K562 (cell line): ENCODE data around the gene P3H1. TPM values are rescaled to one million over a fixed set of nuclear protein-coding genes. Genes with fewer than 3 reads are reported as not detected.

ENCODE experiments used
- GABPB2 ChIP-seq: fragments of 250-450 bp; sonication (Bioruptor Pico); conservative IDR thresholded peaks from 2 replicates; pipeline ENCODE4 v1.5.1; 2021; ENCODE audit warnings: mild to moderate bottlenecking
- HMG20B ChIP-seq: fragments of 250-450 bp; sonication (Bioruptor Pico); IDR thresholded peaks from 2 replicates; pipeline ENCODE4 v1.5.0; 2021; ENCODE audit warnings: mild to moderate bottlenecking
- PBX2 ChIP-seq, 2 experiments: IDR thresholded peaks in 1 of 2; conservative IDR thresholded peaks in 1 of 2; 2 replicates each; pipeline ENCODE4 v1.6.1; 2016; ENCODE audit warnings: low read depth in 2 of 2, mild to moderate bottlenecking in 1 of 2, missing compliant biosample characterization in 1 of 2, missing genetic modification characterization in 1 of 2, moderate library complexity in 1 of 2
- ZNF277 ChIP-seq: fragments of 250-450 bp; sonication (Bioruptor Pico); IDR thresholded peaks from 2 replicates; pipeline ENCODE4 v1.8.0; 2022; ENCODE audit warnings: inconsistent platforms, mild to moderate bottlenecking, moderate library complexity, borderline replicate concordance
- polyA plus RNA-seq, 8 experiments: library from polyadenylated mRNA; depleted of rRNA in 4 of 8; stranded (reverse) in 5 of 8; unstranded in 3 of 8; fragments of >200 nt; fragmentation: Nextera tagmentation in 2 of 8; fragmentation: Illumina TruSeq in 1 of 8; extraction: Ambion mirVana in 2 of 8; extraction: Trizol in 1 of 8; gene quantifications; 2 replicates each; pipeline versions ENCODE4 v1.2.1 to v1.2.3, GENCODE V29; 2011 to 2014; ENCODE audit warnings: inconsistent platforms in 1 of 8, missing spikeins in 1 of 8
- total RNA-seq, 7 experiments: library from RNA; depleted of rRNA in 6 of 7; stranded (reverse); fragments of >200 nt in 6 of 7; fragmentation: Illumina TruSeq in 2 of 7; extraction: Trizol in 2 of 7; gene quantifications; 2 replicates each; pipeline versions ENCODE4 v1.2.1 to v1.2.3, GENCODE V29; 2011 to 2021; ENCODE audit warnings: low replicate concordance in 1 of 7

The P3H1 gene
- total and polyA plus RNA-seq, 9 of the 15 experiments (the other 6 are each of a cell fraction or from before 2014, with no cell fraction given), result 1.7 to 81.7 (median 45.7) TPM

GRCh38 chr1:42748461-42749410 is 18.1 kb downstream of the P3H1 start (continued):
- TF ChIP-seq GABPB2 (CRISPR knock-in tag) (no peak), HMG20B (CRISPR knock-in tag) (no peak), PBX2 (CRISPR knock-in tag; IDR thresholded peaks at IDR 0.05; ENCODE audit: low read depth) (no peak), PBX2 (tag; conservative IDR thresholded peaks at IDR 0.05; ENCODE audit: low read depth) (no peak), ZNF277 (CRISPR knock-in tag) (no peak)
